ENCODE results near the gene MYLK. TPM values are rescaled to one million over a fixed set of nuclear protein-coding genes. Genes with fewer than 3 reads are reported as not detected.

Gene MYLK
- total RNA-seq, 1 donor from 2014 or later: 20.1 TPM

- peaks cover 3% of the 10 kb centered on the region for H3K36me3 Mint-ChIP-seq (ENCODE audit: low read depth)
- H3K4me3 Mint-ChIP-seq: no peak overlapping the region
- H3K27ac Mint-ChIP-seq (ENCODE audit: unreplicated experiment): no peak overlapping the region
- H3K4me1 Mint-ChIP-seq: peaks cover 33% of the 10 kb centered on the region
- H3K9me3 Mint-ChIP-seq: no peaks in the 10 kb centered on the region
- no peak for DNase-seq (ENCODE audit: low read depth, low spot score)
- no peak for TF ChIP-seq CTCF (conservative IDR thresholded peaks at IDR 0.05)
- H3K27me3 Mint-ChIP-seq (ENCODE audit: low read depth): no peaks in the 10 kb centered on the region
Observed at GRCh38 chr3:123759871-123760270, 124.3 kb downstream of the MYLK start.

- Mint-ChIP-seq H3K27ac (ENCODE audit: unreplicated experiment) (no peak overlapping the region), H3K4me1 (peaks cover 36% of the 10 kb centered on the region), H3K36me3 (ENCODE audit: low read depth) (peaks cover 3% of the 10 kb centered on the region), H3K4me3 (no peak overlapping the region), H3K9me3 (no peaks in the 10 kb centered on the region), H3K27me3 (ENCODE audit: low read depth) (no peaks in the 10 kb centered on the region)
- DNase-seq (ENCODE audit: low read depth, low spot score): no peak
- TF ChIP-seq CTCF (conservative IDR thresholded peaks at IDR 0.05): no peak
Observed at GRCh38 chr3:123759311-123759710, 124.8 kb downstream of the MYLK start.

DNA sequence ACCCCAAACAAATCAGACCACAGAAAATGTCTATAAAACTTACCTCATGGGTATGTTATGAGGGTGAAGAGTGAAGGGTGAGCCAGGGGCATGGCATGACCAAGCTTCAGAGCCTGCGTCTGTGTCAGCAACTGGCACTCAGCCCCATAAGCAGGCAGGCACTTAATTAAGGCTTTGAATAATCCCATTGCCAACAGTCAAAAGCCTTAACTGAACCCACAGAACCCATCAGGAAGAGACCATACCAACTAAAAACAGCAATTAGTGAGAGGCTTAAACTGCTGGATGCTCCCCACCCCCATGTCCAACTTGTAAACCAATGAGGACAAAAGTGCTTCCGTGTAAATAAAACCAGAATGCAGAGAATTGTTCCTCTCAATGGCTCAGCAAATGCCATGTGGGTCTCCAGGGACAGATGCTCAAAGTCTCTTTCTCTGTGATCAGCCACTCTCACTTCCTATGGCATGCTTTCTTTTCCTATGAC is 126.0 kb downstream of the MYLK start:
- no peaks in the 10 kb centered on the region for H3K36me3 Mint-ChIP-seq (ENCODE audit: low read depth)
- H3K4me1 Mint-ChIP-seq: peaks cover 44% of the 10 kb centered on the region
- H3K27ac Mint-ChIP-seq (ENCODE audit: unreplicated experiment): no peak overlapping the region
- no peak for TF ChIP-seq CTCF (conservative IDR thresholded peaks at IDR 0.05)
- no peak for DNase-seq (ENCODE audit: low read depth, low spot score)
- no peaks in the 10 kb centered on the region for H3K27me3 Mint-ChIP-seq (ENCODE audit: low read depth)
- H3K4me3 Mint-ChIP-seq: no peak overlapping the region
- H3K9me3 Mint-ChIP-seq: no peaks in the 10 kb centered on the region

GRCh38 chr3:123757281-123757940 is 126.7 kb downstream of the MYLK start:
- no peak for DNase-seq (ENCODE audit: low read depth, low spot score)
- no peak overlapping the region for H3K4me3 Mint-ChIP-seq
- peak overlapping the region; percentile 94 for H3K27ac Mint-ChIP-seq (ENCODE audit: unreplicated experiment)
- no peaks in the 10 kb centered on the region for H3K27me3 Mint-ChIP-seq (ENCODE audit: low read depth)
- H3K4me1 Mint-ChIP-seq: peaks cover 44% of the 10 kb centered on the region
- no peaks in the 10 kb centered on the region for H3K36me3 Mint-ChIP-seq (ENCODE audit: low read depth)
- no peak for TF ChIP-seq CTCF (conservative IDR thresholded peaks at IDR 0.05)
- H3K9me3 Mint-ChIP-seq: no peaks in the 10 kb centered on the region

DNA sequence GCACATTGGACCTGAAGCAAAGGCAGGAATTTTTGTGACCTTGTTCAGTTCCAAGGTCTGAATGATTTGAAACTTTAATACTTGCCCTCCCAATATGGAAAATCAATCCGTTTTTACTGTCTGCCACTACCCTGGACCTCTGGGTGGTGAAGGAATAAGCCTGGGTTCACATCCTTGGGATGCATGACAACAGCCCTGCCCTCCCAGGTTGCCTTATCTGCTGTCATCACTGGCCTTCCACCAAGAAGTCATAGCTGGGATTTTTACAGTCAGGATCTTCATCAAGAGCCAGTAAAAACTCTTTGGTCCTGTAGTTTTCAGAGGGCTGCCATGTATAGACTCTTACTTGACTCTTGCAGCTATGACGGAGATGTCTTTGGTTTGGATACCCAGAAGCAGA is 128.6 kb downstream of the MYLK start:
- H3K9me3 Mint-ChIP-seq: no peaks in the 10 kb centered on the region
- no peak overlapping the region for H3K4me3 Mint-ChIP-seq
- peaks cover 44% of the 10 kb centered on the region for H3K4me1 Mint-ChIP-seq
- H3K27ac Mint-ChIP-seq (ENCODE audit: unreplicated experiment): no peak overlapping the region
- DNase-seq (ENCODE audit: low read depth, low spot score): no peak
- H3K36me3 Mint-ChIP-seq (ENCODE audit: low read depth): no peaks in the 10 kb centered on the region
- no peaks in the 10 kb centered on the region for H3K27me3 Mint-ChIP-seq (ENCODE audit: low read depth)
- TF ChIP-seq CTCF (conservative IDR thresholded peaks at IDR 0.05): no peak

Measured in neural crest cell (in vitro differentiated cells).